DOHH2 (cell line): ENCODE results near the gene NBEAL2.

Source experiments
- CTCF ChIP-seq: fragments of 200-600 bp; sonication (generic); IDR thresholded peaks from one replicate; pipeline ENCODE4 v1.5.1; 2014; ENCODE audit warnings: antibody characterized with exemption, mild to moderate bottlenecking, low read depth, low read length; ENCODE audit not compliant: poor library complexity, severe bottlenecking
- EZH2phosphoT487 ChIP-seq: fragments of 200-600 bp; sonication (generic); IDR thresholded peaks from 2 replicates; pipeline ENCODE4 v1.6.1; 2017; ENCODE audit warnings: borderline replicate concordance, mild to moderate bottlenecking, antibody characterized with exemption, low read length, moderate library complexity, mixed read lengths

- TF ChIP-seq EZH2phosphoT487 (no peak), CTCF (no peak)
Measured at GRCh38 chr3:46958467-46959160, 20.9 kb upstream of the NBEAL2 start.
